D341Med (cell line): ENCODE data around the gene SCNN1B.
"Not testable (repeated sequence)": the region's sequence is repeated elsewhere in the genome, so short reads cannot be mapped to it uniquely, and the experiment has no call there.

Experiments used
- DNase-seq: peaks from one replicate; pipeline ENCODE4 v3.0.0; 2012; ENCODE audit warnings: low spot score

SCNN1B gene

DNA sequence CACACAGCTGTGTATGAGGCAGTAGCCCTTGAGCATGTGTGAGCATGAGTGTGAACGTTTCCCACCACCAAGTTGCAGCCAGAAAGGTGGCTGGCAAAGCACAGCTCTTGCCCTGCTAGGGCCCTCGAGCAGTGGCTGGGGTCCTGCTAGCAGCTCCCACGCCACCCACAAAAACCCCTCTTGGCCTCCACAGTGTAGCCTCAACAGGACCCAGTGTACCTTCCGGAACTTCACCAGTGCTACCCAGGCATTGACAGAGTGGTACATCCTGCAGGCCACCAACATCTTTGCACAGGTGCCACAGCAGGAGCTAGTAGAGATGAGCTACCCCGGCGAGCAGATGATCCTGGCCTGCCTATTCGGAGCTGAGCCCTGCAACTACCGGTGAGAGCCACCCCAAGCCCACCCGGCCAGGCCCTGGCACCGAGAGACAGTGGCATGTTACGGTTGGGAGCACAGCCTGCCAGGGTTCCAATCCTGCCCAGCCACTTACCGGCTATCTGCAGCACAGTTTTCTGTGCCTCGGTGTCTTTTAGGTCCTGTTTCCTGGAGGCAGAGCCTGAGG, 53.1 kb downstream of the SCNN1B start:
- DNase-seq = no peak

GRCh38 chr16:23356941-23357340, 54.8 kb downstream of the SCNN1B start:
- DNase-seq = no peak

GRCh38 chr16:23357761-23358290, 55.7 kb downstream of the SCNN1B start:
- no peak for DNase-seq

DNA sequence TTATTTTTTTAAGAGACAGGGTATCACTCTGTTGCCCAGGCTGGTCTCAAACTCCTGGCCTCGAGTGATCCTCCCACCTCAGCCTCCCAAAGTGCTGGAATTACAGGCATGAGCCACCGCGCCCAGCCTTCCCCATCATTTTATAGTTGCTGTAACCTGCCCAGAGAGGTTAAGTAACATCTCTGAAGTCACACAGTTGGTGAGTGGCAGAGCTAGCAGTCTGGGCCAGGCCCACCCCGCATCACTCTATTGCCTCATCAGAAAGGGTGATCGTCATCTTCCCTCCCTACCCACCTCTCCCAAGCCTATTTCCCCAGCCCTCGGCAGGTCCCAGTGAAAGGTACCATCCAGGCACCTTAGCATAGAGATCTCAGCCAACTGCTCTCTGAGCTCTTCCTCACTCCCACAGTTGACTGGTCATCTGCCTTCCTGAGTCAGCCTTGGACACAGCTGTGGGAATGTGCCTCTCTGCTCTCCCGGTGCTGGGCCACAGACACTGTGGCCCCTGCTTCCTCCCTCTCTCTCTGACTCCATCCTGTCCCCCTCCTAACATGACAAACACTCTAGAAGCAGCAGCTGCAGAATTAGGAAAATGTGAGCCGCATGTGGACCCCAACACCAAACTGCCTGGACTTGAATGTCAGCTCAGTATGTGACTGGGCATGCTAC, 57.1 kb downstream of the SCNN1B start:
- DNase-seq = no peak

DNA sequence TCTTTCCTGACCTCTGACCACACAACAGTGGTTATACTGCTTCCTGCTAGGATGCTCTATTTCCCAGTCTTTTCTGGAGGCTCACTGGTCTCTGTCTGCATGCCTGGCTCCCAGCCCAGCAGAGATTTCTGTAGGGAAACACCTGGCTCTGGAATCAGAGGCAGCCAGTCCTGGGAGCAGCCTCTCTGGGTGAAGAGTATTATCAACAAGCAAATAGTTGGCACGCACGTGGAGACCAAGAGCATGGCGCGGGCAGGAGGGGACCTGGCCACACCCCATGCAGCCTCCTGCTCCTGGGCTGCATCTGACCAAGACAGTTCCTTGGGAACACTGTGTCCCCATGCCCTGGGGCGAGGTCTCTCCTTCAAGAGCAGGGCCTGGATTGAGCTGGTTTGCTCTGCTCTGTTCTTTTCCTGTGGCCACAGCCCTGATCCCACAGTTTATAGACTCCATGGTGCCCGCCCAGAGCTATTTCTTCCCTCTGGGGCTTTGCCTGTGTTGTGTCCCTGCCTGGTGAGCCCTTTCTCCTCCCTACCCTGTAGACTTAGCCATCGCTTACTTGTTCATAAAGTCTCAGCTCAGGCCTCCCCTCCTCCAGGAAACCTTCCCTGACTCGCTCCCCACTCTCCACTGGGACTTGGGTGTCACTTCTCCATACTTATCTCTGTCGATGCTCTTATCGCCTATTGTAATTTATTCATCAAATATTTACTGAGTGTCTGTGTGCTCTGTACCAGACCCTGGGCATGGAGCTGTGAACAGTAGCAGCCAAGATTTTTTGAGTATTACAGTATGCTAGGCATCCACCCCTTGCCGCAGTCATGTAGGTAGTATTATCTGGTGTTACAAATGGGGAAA, 60.6 kb downstream of the SCNN1B start:
- DNase-seq = no peak

- DNase-seq = no peak
These were observed 63.6 kb downstream of the SCNN1B start for GRCh38 chr16:23365602-23366240.

- not testable (repeated sequence) for DNase-seq
These were observed 64.2 kb downstream of the SCNN1B start for GRCh38 chr16:23366341-23366740.

GRCh38 chr16:23367564-23367963, 65.5 kb downstream of the SCNN1B start:
- no peak for DNase-seq

DNA sequence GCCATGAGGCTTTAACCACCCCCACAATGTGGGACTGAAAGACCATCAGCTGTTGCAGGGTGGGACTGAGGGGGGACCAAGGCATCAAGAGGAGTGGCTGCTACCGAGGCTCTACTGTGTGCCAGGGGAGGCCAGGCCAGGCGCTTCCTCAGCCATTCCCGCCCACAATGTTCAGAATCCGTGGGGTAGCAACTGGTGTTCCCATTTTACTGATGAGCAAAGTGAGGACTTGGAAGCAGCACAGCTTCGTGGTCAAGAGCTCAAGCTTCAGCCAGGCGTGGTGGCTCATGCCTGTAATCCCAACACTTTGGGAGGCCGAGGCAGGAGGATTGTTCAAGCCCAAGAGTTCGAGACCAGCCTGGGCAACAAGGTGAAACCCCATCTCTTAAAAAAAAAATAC, 65.9 kb downstream of the SCNN1B start:
- DNase-seq = no peak

GRCh38 chr16:23368469-23368868, 66.4 kb downstream of the SCNN1B start:
- no peak for DNase-seq

DNA sequence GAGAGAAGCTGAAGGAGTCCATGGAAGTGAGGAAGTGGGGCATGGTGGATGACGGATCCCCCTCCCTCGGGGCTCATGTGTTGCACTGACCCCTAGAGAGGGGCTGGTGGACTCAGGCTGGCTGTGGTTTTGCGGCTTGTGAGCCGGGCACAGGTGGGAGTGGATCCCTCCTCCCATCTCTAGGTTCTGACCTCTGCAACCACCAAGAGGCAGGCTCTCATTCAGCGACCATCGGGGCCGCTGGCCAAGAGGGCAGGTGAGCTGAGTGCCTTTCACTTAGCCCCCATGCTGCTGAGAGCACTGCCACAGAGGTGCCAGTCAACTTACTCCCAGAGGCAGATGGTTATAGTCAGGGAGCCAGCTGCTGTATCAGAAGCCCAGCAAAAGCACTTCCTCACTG, 67.3 kb downstream of the SCNN1B start:
- DNase-seq = no peak

- no peak for DNase-seq
These were observed 69.3 kb downstream of the SCNN1B start for GRCh38 chr16:23371368-23371767.

DNA sequence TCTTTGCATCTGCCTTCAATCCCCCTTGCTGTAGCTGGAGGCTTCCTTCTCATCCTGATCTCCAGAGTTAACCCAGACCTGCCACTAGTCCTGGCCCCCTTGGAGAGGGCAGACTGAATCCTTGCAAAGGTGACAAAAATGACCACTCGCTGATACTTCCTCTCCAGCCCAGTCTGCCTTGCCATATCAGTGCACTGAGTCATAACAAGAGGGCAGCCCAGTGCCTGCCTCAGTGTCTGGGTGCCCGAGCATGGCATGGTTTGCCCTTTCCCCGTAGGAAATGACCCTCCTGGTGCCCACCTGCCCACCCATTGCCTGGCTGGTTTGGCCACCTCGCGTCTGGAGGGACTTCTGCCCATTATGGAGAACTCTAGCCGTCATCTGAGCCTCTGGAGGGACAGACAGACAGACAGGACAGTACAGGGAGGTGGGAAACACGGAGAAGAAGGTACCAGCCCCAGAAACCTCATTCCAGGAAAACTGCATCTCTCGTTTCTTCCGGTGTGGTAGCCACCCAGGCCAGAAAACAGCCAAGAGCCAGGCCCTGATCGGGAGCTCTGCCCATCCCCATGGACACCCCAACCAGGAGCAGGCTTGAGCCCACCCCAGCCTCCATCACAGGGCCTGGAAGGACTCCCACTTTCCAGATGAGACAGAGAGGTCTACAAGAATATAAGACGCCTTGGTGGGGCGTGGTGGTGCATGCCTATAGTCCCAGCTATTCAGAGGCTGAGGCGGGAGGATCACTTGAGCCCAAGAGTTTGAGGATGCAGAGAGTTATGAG, 71.5 kb downstream of the SCNN1B start:
- no peak for DNase-seq

DNA sequence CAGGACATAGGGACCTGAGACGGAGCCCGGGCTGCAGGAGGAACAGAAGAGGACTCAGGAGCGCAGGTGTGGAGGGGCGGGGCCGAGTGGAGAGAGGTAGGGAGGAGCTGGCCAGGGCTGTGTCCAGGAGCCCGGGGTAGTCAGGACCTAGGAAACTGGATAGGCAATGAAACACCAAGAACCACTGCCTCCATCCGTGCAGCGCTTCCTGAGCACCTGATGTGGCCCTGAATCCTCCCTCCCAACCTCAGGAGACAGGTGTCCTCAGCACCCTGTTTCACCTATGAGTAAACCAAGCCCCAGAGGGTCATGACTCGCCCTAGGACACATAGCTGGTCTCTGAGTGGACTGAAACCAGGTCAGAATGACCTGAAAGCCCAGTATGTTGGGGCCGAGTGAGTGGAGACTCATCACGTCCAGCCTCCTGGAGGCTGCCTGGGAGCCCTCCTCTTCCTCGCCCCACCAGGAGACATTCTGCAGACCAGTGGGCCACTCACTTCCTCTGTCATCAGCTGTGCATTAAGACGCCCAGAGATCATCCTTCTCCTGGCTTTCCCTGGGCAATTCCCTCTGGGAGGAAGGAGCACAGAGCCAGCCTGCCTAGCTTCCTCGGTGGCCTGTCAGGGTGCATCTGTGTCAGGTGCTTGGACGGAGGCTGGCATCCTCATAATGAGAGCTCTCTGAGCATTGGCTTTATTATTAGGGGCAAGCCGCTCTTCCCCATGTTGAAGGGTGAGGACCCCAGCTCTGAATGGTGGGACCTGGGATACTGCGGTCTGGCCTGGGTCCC, 72.8 kb downstream of the SCNN1B start:
- no peak for DNase-seq

- no peak for DNase-seq
These were observed 73.5 kb downstream of the SCNN1B start for GRCh38 chr16:23375643-23376042.

GRCh38 chr16:23377071-23377931, 75.2 kb downstream of the SCNN1B start:
- DNase-seq = no peak

GRCh38 chr16:23378256-23378655, 76.2 kb downstream of the SCNN1B start:
- no peak for DNase-seq

- no peak for DNase-seq
These were observed 76.8 kb downstream of the SCNN1B start for GRCh38 chr16:23378921-23379320.

- DNase-seq = no peak
These were observed 77.6 kb downstream of the SCNN1B start for GRCh38 chr16:23379707-23380106.

- DNase-seq = no peak
These were observed 78.4 kb downstream of the SCNN1B start for GRCh38 chr16:23380501-23380951.
